Astrocyte (in vitro differentiated cells and primary cell): ENCODE data around the gene COMMD1. TPM values are rescaled to one million over a fixed set of nuclear protein-coding genes. Genes with fewer than 3 reads are reported as not detected.
"Not testable (repeated sequence)": the region's sequence is repeated elsewhere in the genome, so short reads cannot be mapped to it uniquely, and the experiment has no call there.

Source experiments
- DNase-seq: peaks from one replicate; pipeline ENCODE4 v3.0.0-alpha.2; 2010; ENCODE audit warnings: low read depth
- FAIRE-seq: peaks from 2 replicates; lab custom pipeline; 2011; peaks lifted over from hg19 to GRCh38; lab: Jason Lieb, UNC
- H2AFZ ChIP-seq: 2 replicates; pipeline ENCODE4 v1.6.0; 2012; ENCODE audit warnings: low read depth, low read length, inconsistent platforms
- H3K27ac ChIP-seq: 2 replicates; pipeline ENCODE4 v1.5.1; 2011; ENCODE audit warnings: low read depth, low read length, inconsistent platforms
- H3K27me3 ChIP-seq: 2 replicates; pipeline ENCODE4 v1.6.0; 2011; ENCODE audit warnings: low read length, inconsistent platforms; ENCODE audit not compliant: insufficient read depth
- H3K36me3 ChIP-seq: 2 replicates; pipeline ENCODE4 v1.5.1; 2011; ENCODE audit warnings: low read length, inconsistent platforms; ENCODE audit not compliant: insufficient read depth
- H3K4me1 ChIP-seq: 2 replicates; pipeline ENCODE4 v1.5.1; 2011; ENCODE audit warnings: low read length, inconsistent platforms; ENCODE audit not compliant: insufficient read depth
- H3K4me2 ChIP-seq: 2 replicates; pipeline ENCODE4 v1.6.0; 2012; ENCODE audit warnings: low read length, inconsistent platforms
- H3K4me3 ChIP-seq: 2 replicates; pipeline ENCODE4 v1.5.1; 2011; ENCODE audit warnings: low read depth, mild to moderate bottlenecking, low read length, inconsistent platforms; ENCODE audit not compliant: insufficient read depth
- H3K79me2 ChIP-seq: 2 replicates; pipeline ENCODE4 v1.6.0; 2012; ENCODE audit warnings: mild to moderate bottlenecking, low read length, inconsistent platforms; ENCODE audit not compliant: insufficient read depth
- H3K9ac ChIP-seq: 2 replicates; pipeline ENCODE4 v1.6.0; 2012; ENCODE audit warnings: mild to moderate bottlenecking, low read length, inconsistent platforms
- H3K9me3 ChIP-seq: 2 replicates; pipeline ENCODE4 v1.5.1; 2012; ENCODE audit warnings: low read depth, mild to moderate bottlenecking, low read length, inconsistent platforms; ENCODE audit not compliant: insufficient read depth
- H4K20me1 ChIP-seq: 2 replicates; pipeline ENCODE4 v1.6.0; 2012; ENCODE audit warnings: low read length, inconsistent platforms; ENCODE audit not compliant: insufficient read depth
- H3K27ac Mint-ChIP-seq: one replicate; pipeline ENCODE4 v1.8.0; 2021; ENCODE audit warnings: mild to moderate bottlenecking, mixed read lengths; ENCODE audit not compliant: unreplicated experiment
- H3K27me3 Mint-ChIP-seq: one replicate; pipeline ENCODE4 v1.8.0; 2021; ENCODE audit warnings: low read depth, mixed read lengths; ENCODE audit not compliant: unreplicated experiment
- H3K36me3 Mint-ChIP-seq: one replicate; pipeline ENCODE4 v1.8.0; 2021; ENCODE audit warnings: low read depth, mixed read lengths; ENCODE audit not compliant: unreplicated experiment
- H3K4me1 Mint-ChIP-seq: one replicate; pipeline ENCODE4 v1.8.0; 2021; ENCODE audit warnings: low read depth, mixed read lengths; ENCODE audit not compliant: unreplicated experiment
- H3K4me3 Mint-ChIP-seq: one replicate; pipeline ENCODE4 v1.8.0; 2021; ENCODE audit warnings: mild to moderate bottlenecking, moderate library complexity, mixed read lengths; ENCODE audit not compliant: unreplicated experiment
- H3K9me3 Mint-ChIP-seq: one replicate; pipeline ENCODE4 v1.8.0; 2021; ENCODE audit warnings: mild to moderate bottlenecking, mixed read lengths; ENCODE audit not compliant: unreplicated experiment
- EZH2 ChIP-seq: IDR thresholded peaks from 2 replicates; pipeline ENCODE4 v1.6.1; 2012; ENCODE audit warnings: mild to moderate bottlenecking, low read length, inconsistent platforms; ENCODE audit not compliant: insufficient read depth
- total RNA-seq: library from RNA; stranded (reverse); gene quantifications from 2 replicates; pipeline ENCODE4 v1.2.1, GENCODE V29; 2021
- TF ChIP-seq, protein P1 (sequence below): IDR thresholded peaks from 2 replicates; pipeline ENCODE4 v1.5.1; 2011; ENCODE audit warnings: low read depth, mild to moderate bottlenecking, inconsistent platforms, low read length, moderate library complexity; ENCODE audit not compliant: insufficient read depth

Gene COMMD1
- total RNA-seq, 1 donor from 2014 or later, result 32.0 TPM

DNA sequence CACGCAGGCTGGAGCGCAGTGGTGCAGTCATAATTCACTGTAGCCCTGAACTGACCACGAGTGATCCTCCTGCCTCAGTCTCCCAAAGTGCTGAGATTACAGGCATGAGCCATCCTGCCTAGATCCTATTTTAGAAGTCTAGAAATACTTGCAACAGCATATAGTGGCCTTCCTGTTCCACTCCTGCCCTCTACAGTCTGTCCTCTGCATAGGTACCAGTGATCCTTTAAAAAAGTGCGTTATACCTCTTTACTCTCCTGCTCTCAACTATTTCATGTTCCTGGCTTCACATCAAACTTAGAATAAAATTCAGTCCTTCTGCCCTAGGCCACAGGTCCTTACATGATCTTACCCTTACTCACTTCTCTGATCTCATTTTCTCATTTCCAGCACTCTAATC lies 6.0 kb downstream of the COMMD1 start:
- Mint-ChIP-seq H3K4me1 (no peaks in the 10 kb centered on the region), H3K4me3 (no peak overlapping the region)

GRCh38 chr2:61914794-61915193 lies 9.3 kb downstream of the COMMD1 start:
- H4K20me1 ChIP-seq, H3K27me3 ChIP-seq, H3K27ac Mint-ChIP-seq, H3K4me1 ChIP-seq, H3K4me2 ChIP-seq, H3K9me3 Mint-ChIP-seq, H3K4me1 Mint-ChIP-seq, DNase-seq, H3K4me3 ChIP-seq, H3K36me3 ChIP-seq, H3K36me3 Mint-ChIP-seq, H3K9ac ChIP-seq, H3K4me3 Mint-ChIP-seq, FAIRE-seq, H3K9me3 ChIP-seq, H3K27me3 Mint-ChIP-seq, H2AFZ ChIP-seq, H3K27ac ChIP-seq: not testable (repeated sequence)
- H3K79me2 ChIP-seq, result peaks cover 14% of the 10 kb centered on the region

More for the DNA sequence above, 6.0 kb downstream of the COMMD1 start:
- Histone ChIP-seq H3K27me3 (no peaks in the 10 kb centered on the region), H3K27ac (no peak overlapping the region), H3K4me2 (no peak overlapping the region), H3K4me1 (peaks cover 3% of the 10 kb centered on the region), H3K4me3 (no peak overlapping the region), H3K79me2 (peaks cover 35% of the 10 kb centered on the region), H3K36me3 (no peaks in the 10 kb centered on the region), H3K9ac (no peak overlapping the region), H4K20me1 (peaks cover 9% of the 10 kb centered on the region), H2AFZ (no peak overlapping the region), H3K9me3 (no peaks in the 10 kb centered on the region)
- TF ChIP-seq, protein P1, sequence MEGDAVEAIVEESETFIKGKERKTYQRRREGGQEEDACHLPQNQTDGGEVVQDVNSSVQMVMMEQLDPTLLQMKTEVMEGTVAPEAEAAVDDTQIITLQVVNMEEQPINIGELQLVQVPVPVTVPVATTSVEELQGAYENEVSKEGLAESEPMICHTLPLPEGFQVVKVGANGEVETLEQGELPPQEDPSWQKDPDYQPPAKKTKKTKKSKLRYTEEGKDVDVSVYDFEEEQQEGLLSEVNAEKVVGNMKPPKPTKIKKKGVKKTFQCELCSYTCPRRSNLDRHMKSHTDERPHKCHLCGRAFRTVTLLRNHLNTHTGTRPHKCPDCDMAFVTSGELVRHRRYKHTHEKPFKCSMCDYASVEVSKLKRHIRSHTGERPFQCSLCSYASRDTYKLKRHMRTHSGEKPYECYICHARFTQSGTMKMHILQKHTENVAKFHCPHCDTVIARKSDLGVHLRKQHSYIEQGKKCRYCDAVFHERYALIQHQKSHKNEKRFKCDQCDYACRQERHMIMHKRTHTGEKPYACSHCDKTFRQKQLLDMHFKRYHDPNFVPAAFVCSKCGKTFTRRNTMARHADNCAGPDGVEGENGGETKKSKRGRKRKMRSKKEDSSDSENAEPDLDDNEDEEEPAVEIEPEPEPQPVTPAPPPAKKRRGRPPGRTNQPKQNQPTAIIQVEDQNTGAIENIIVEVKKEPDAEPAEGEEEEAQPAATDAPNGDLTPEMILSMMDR, result no peak
- no peak for TF ChIP-seq EZH2
- no peaks in the 10 kb centered on the region for H3K27me3 Mint-ChIP-seq
- no peaks in the 10 kb centered on the region for H3K36me3 Mint-ChIP-seq
- no peak overlapping the region for H3K27ac Mint-ChIP-seq
- no peaks in the 10 kb centered on the region for H3K9me3 Mint-ChIP-seq
- FAIRE-seq (no peak), DNase-seq (no peak)

DNA sequence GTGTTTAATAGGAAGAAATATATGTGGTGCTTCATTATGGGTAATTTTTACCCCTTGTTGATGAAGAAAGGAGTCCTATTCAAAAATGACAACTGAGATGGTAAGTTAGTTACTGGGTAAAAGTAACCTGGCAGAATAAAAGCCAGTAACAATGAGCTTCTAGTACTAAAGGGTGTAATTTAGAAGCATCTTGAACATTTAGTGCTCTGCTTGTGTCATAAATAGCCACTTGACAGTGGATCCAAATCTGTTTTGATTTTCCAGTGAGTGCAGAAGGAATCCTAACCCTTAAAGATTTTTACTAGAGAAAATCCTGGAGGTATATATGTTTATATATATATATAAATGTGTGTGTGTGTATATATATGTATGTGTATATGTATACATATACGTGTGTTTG lies 15.1 kb downstream of the COMMD1 start:
- no peak overlapping the region for H3K27ac ChIP-seq

More for the DNA sequence above, 15.1 kb downstream of the COMMD1 start:
- H3K9me3 ChIP-seq, result no peaks in the 10 kb centered on the region
- H3K27me3 ChIP-seq, result no peaks in the 10 kb centered on the region
- no peaks in the 10 kb centered on the region for H4K20me1 ChIP-seq
- H3K36me3 Mint-ChIP-seq, result peaks cover 4% of the 10 kb centered on the region
- H3K27ac Mint-ChIP-seq, result no peak overlapping the region
- H3K36me3 ChIP-seq, result no peaks in the 10 kb centered on the region
- H3K4me3 Mint-ChIP-seq, result no peak overlapping the region
- DNase-seq, result no peak
- H3K9me3 Mint-ChIP-seq, result no peaks in the 10 kb centered on the region
- H3K79me2 ChIP-seq, result no peaks in the 10 kb centered on the region
- H3K27me3 Mint-ChIP-seq, result no peaks in the 10 kb centered on the region
- H3K4me3 ChIP-seq, result no peak overlapping the region
- TF ChIP-seq EZH2, result no peak
- H2AFZ ChIP-seq, result no peak overlapping the region
- H3K4me1 Mint-ChIP-seq, result no peaks in the 10 kb centered on the region
- no peak overlapping the region for H3K9ac ChIP-seq
- FAIRE-seq, result no peak
- no peak overlapping the region for H3K4me2 ChIP-seq
- H3K4me1 ChIP-seq, result no peaks in the 10 kb centered on the region
